HG02970 (cell line): ENCODE data around the gene KDM4B.
"Not testable (repeated sequence)": the region's sequence is repeated elsewhere in the genome, so short reads cannot be mapped to it uniquely, and the experiment has no call there.

Experiments used
- ATAC-seq: cut with Tn5 transposase; IDR thresholded peaks from one replicate; pipeline ENCODE4 v1.9.1; 2021; ENCODE audit warnings: mild to moderate bottlenecking, moderate library complexity, moderate number of reproducible peaks; ENCODE audit not compliant: unreplicated experiment, low FRiP score

KDM4B gene

DNA sequence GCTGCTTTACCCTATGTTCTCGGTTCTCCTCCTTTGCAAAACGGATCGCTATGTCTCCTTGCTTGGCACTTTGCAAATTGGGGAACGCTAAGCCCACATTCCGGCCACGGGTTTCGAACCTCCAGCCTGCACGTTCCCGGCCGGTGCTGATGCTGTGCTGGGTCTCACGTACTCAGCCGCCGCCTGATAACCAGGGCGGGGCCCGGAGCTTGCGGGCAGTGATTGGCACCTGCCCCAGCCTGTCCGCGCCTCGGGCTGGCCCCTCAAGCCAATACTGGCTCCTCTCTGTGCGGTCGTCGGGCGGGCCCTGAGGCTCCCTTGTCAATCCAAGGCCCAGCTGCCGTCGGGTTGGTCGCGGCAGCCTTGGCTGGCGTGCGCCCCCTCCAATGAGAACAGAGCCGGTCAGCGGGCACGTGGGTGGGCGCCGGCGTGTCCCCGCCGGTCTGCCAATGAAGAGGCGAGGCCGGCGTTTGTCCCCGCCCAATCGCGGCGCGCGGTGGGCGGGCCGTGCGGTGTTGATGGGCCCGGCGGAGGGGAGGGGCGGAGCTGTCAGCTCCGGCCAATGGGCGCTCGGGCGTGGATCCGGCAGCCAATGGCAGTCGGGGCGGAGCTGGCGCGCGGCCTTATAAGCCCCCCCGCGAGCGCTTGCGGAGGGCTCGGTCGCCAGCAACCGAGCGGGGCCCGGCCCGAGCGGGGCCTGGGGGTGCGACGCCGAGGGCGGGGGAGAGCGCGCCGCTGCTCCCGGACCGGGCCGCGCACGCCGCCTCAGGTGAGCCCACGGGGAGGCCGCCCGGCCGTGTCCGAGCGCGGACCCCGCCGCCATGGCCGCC is at the start of gene KDM4B:
KDM4B (plus strand) TSS at position 652 of the 830 bp plus-strand sequence. CDS start 63,778 bp downstream, outside the sequence.
- peak; percentile 91 for ATAC-seq

DNA sequence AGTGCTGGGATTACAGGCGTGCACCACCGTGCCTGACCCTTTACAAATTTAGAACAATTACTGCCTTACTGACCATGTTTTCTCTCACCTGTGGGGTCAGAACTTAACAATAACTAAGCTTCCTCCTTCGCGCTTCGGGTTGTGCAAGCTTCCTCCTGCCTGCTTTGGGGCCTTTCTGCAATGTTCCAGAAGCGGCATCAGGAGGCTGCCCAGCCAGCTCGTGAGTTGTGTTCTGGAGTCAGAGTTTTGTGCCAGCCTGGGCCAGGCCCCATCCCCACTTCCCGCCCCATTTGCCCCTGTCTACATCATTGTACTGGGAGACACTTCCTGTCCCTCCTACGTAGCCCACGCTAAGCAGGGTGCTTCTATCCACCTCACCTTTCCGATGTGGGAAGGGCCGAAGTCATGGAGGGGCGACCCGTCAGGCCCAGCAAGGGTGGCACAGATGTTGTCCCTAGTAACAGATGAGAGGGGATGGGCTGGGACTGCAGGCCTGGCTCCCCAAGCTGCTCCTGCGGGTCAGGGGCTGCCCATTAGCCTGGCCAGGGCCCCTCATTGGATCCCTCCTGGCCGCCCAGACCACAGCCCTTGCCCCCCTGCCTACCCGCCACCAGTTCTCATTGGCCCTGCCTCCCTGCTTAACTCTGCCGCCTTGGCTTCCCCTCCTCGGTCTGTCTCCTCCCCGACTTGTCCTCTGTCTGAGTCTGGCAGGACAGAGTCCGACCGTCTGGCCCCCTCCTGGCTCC is 46.2 kb upstream of the KDM4B start:
- no peak for ATAC-seq

DNA sequence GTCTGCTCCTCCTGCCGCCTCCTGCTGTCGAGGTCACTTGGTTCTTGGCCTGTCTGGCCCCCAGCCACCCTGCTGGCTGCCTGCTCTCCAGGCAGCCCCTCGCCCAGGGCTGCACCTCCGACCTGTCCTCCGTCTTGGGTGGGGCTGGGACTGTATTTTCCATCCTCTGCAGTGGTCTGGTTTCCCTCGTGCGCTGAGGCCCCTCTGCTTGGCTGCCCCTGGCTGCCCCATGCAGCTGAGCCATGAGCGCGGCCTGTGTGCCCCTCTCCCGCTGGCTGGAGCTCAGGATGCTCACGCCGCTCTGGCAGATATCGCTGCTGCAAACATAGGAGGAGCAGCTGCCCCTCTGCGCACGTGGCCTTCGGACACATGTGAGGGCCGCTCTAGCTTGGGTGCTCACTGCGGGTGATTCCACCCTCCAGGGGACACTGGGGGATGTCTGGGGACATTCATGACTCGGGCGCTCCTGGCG is 45.6 kb upstream of the KDM4B start:
- no peak for ATAC-seq

DNA sequence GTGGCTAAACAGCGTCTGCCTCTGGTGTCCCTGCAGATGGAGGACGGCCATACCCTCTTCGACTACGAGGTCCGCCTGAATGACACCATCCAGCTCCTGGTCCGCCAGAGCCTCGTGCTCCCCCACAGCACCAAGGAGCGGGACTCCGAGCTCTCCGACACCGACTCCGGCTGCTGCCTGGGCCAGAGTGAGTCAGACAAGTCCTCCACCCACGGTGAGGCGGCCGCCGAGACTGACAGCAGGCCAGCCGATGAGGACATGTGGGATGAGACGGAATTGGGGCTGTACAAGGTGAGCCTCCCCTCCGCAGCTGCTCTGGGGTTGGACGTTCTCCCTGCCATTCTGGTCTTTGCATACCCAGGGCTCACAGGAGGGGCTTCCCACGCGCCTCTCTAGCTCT is 39.7 kb upstream of the KDM4B start:
- no peak for ATAC-seq

DNA sequence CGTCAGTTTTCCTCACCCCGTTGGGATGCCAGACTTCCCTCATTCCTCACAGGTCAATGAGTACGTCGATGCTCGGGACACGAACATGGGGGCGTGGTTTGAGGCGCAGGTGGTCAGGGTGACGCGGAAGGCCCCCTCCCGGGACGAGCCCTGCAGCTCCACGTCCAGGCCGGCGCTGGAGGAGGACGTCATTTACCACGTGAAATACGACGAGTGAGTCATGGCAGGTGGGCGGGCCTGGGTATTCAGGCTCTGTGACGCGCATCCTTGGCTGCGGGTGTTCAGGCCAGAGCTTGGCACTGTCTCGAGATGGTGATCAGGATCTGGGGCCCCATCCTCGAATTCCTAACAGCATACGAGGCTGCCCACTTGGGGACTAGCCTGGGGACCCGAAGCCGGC is 38.2 kb upstream of the KDM4B start:
- no peak for ATAC-seq

DNA sequence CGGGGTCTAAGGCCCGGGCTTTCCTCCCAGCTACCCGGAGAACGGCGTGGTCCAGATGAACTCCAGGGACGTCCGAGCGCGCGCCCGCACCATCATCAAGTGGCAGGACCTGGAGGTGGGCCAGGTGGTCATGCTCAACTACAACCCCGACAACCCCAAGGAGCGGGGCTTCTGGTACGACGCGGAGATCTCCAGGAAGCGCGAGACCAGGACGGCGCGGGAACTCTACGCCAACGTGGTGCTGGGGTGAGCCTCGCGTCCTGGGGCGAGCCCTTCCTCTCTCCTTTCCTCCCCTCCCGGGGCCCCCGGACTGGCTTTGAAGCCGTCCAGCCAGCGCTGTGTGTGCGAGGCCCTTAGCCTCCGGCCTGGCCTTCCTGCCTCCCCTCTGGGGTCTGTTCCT is 36.2 kb upstream of the KDM4B start:
- ATAC-seq, result no peak

DNA sequence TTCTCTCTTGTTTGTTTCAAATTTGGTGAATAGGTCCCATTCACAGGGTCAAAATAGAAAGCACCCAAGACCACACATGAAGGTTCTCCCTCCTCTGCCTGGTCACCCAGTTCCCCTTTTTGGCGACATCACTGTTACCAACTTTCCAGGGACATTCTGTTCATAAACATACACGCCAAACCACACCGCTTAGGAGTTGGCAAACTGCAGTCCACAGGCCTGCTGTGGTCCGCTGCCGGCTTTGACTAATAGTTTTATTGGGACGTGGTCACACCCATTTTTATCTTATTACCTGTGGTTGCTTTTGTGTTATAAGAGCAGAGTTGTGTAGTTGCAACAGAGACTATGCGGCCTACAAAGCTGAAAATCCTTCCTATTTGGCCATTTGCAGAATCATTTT is 35.4 kb upstream of the KDM4B start:
- ATAC-seq, result no peak

DNA sequence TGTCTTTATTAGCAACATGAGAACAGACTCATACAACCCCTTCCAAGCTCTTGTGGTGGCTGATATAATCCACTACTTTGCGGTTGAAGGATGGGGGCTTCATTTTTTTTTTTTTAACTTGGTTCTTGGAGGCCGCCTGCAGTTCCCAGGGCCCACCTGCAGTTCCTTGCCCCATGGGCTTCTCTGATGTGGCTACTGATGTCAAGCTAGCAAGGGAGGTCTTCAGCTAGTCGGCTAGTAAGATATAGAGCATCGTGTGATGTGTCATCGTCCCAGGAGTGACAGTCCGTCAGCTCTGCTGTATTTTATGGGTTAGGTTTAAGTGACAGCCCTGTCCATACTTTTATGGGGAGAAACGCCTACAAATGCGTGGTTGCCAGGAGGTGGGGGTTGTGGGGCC is 33.5 kb upstream of the KDM4B start:
- ATAC-seq, result no peak

DNA sequence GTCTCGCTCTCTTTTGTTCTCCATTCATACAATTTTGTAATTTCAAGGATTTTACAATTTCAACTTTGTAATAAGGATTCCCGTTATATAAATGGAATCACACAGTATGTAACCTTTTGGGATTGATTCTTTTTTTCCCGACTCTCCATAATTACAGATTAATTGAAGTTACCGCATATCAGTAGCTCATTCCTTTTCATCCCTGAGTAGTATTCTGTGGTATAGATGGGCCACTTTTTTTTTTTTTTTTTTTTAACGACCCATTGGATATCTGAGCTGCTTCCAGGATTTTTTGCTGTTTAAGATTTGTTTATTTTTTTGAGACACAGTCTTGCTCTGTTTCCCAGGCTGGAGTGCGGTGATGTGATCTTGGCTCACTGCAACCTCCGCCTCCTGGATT is 31.9 kb upstream of the KDM4B start:
- no peak for ATAC-seq

DNA sequence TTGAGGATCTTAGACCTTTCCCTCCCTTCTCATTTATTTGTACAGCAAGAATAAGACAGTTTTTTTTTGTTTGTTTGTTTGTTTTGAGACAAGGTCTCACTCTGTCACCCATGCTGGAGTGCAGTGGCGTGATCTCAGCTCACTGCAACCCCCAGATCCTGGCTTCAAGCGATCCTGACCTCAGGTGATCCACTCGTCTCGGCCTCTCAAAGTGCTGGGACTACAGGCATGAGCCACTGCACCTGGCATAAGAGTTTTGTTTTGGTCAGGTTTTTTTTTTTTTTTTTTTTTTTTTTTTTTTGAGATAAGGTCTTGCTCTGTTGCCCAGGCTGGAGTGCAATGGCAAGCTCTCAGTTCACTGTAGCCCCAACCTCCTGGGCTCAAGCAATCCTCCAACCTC is 30.5 kb upstream of the KDM4B start:
- not testable (repeated sequence) for ATAC-seq

DNA sequence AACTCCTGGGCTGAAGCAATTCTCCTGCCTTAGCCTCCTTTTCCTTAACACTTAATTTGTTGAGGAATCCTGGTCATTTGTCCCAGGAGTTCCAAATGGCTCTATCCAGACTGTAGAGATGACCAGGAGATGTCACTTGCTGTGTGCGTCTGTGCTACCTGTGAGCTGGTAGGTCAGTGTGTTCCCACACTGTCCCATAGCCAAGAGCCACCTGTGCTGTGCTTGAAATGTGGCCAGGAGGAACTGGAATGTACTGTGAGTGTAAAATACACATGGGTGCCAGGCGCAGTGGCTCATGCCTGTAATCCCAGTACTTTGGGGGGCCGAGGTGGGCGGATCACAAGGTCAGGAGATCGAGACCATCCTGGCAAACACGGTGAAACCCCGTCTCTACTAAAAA is 29.4 kb upstream of the KDM4B start:
- no peak for ATAC-seq

DNA sequence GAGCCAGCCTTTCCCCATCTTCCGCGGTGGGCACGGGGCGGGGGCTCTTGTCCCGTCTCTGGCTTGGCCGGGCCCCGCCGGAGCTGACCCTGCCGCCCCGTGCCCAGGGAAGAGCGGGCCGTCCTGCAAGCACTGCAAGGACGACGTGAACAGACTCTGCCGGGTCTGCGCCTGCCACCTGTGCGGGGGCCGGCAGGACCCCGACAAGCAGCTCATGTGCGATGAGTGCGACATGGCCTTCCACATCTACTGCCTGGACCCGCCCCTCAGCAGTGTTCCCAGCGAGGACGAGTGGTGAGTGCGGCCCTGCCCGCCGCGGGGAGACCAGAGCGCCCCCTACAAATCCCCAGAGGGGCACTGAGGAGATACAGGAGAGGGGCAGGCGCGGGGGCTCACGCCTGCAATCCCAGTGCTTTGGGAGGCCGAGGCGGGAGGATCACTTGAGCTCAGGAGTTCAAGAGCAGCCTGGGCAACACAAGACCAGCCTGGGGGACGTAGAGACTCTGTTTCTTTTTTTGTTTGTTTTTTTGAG is 27.2 kb upstream of the KDM4B start:
- ATAC-seq, result not testable (repeated sequence)

DNA sequence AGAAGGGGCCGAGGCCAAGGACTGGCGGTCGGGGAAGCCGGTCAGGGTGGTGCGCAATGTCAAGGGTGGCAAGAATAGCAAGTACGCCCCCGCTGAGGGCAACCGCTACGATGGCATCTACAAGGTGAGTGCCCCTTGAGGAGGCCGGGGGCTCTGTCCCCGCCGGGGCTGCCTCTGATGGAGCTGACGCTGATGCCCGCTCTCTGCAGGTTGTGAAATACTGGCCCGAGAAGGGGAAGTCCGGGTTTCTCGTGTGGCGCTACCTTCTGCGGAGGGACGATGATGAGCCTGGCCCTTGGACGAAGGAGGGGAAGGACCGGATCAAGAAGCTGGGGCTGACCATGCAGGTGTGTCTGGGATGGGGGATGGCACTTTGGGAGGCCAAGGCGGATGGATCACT is 18.3 kb upstream of the KDM4B start:
- not testable (repeated sequence) for ATAC-seq

DNA sequence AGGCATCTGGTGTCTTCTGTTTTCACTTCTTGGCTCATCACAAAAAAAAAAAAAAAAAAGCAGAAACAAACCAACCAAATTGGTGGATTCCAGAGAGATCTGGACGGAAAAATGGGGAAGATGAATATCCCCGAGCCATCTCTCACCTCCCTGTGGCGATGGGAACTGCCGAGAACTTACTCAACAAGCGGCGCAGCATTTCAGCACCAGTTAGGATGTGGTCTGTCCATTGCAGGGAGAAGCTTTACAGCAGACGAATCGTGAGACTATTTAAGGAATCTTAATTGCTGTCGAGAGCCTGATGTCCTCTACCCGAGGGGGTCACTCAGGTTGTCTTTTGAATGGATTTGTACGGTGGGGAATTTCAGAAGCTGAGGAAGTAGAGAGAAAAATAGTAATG is 17.3 kb upstream of the KDM4B start:
- ATAC-seq, result no peak

DNA sequence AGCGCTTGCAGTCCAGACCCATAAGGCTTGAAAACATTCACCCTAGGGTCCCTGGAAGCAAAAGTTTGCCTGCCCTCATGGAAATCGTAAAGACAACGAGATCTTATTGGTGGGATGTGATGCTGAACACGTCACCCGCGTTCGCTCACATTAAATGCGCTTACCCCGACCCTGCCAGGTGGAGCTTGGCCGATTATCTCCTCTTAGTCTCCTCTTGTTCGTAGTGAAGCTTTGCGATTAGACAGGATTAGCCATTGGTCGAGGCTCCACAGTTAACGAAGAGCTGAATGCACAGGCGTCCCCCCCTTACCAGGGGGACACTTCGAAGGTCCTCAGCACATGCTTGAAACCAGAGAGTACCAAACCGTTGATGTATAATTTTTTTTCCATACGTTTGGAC is 16.0 kb upstream of the KDM4B start:
- ATAC-seq, result no peak

DNA sequence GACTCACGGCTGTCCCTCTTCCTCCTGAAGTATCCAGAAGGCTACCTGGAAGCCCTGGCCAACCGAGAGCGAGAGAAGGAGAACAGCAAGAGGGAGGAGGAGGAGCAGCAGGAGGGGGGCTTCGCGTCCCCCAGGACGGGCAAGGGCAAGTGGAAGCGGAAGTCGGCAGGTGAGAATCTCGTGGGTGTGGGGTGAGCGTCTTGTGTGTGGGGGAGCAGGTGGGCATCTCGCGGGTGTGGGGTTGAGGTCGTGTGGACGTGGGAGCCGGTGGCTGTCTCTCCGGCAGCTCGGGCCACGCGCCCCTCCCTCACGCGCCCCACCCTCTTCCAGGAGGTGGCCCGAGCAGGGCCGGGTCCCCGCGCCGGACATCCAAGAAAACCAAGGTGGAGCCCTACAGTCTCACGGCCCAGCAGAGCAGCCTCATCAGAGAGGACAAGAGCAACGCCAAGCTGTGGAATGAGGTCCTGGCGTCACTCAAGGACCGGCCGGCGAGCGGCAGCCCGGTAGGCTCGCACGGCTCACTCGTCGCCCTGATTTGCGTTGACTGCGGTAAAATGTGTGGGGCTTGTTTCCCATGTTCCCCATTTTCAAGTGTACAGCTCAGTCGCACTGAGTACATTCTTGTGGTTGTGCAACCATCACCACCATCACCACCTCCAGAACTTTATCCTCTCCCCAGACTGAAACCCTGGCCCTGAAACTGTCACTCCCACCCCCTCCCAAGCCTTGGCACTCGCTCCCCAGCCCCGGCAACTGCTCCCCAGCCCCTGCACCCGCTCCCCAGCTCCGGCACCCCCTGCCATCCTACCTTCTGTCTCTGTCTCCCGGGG is 14.4 kb upstream of the KDM4B start:
- ATAC-seq, result not testable (repeated sequence)

DNA sequence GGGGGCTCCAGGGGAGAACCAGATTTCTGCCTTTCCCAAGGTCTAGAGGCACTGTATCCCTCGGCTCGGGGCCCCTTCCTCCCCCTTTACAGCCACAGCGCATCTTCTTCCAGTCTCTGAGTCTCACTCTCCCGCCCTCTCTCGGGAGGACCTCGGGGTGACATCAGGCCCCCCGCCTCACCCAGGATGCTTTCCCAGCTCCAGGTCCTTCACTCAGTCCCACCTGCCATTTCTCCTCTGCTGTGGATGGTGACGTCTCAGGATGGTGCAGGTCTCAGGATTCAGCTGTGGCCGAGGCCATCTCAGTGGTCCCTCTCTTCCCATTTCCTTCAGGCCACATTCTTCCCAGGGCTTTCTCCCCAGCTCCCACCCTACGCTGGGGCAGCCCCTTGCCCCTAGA is 13.6 kb upstream of the KDM4B start:
- ATAC-seq, result no peak

DNA sequence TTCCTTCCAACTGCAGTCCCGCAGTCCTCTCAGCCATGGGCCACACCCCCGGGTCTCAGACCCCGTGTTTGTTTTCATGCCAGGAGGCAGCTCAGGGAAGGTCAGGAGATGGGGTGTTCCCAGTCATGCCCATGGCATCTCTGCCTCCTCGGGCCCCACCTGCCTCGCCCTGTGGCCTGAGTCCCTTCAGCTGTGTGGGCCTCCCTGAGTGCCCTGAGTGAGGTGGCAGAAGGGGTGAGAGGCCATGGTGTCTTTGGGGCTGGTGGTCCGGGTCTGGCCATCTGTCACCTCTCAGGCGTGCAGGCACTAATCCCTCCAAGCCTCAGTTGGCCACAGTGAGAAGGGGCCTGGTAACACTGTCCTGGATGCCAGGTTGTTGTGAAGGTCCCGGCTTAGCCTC is 10.9 kb upstream of the KDM4B start:
- ATAC-seq, result no peak

DNA sequence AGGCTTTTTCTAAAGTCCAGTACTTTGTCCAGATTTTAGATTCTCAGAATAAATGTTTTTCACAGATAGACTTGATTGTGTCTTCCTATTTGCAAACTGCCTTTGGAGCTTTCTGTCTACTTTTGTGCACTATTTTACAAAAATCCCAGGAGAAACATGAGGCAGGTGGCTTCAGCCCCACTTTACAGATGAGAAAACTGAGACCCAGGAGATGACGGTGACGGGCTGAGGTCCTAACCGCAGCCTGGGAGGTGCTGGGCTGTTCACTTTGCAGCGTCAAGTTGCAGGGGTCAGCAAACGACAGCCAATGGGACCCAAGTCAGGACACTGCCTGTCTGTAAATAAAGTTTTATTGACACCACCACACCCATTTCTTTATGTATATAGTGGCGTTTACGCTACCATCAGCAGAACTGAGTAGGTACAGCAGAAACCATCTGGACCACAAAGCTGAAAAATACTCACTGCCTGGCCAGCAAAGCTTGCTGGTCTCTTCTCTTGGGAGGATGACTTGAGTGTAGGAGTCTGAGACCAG is 6.8 kb upstream of the KDM4B start:
- ATAC-seq, result no peak

DNA sequence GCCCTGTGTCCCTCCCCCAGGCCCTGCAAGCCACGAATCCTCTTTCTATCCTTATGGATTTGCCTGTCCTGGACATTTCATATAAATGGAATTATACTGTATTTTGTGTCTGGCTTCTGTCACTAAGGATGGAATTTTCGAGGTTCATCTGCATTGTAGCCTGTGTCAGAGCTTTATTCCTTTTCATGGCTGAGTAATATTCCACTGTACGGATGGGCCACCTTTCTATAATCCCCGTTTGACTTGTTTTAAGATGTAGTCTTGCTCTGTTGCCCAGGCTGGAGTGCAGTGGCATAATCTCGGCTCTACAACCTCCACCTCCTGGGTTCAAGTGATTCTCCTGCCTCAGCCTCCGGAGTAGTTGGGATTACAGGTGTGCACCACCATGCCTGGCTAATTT is 3.9 kb upstream of the KDM4B start:
- ATAC-seq, result no peak
